NCI-H82 treated with DMSO at 0.1 percent for 48 hours (cell line): Measurements from ENCODE around the gene ZRANB2.

ENCODE experiments used
- DNase-seq: peaks from one replicate; lab custom pipeline; 2025; ENCODE audit not compliant: unreplicated experiment; lab: John Stamatoyannopoulos, UW

ZRANB2 gene

DNA sequence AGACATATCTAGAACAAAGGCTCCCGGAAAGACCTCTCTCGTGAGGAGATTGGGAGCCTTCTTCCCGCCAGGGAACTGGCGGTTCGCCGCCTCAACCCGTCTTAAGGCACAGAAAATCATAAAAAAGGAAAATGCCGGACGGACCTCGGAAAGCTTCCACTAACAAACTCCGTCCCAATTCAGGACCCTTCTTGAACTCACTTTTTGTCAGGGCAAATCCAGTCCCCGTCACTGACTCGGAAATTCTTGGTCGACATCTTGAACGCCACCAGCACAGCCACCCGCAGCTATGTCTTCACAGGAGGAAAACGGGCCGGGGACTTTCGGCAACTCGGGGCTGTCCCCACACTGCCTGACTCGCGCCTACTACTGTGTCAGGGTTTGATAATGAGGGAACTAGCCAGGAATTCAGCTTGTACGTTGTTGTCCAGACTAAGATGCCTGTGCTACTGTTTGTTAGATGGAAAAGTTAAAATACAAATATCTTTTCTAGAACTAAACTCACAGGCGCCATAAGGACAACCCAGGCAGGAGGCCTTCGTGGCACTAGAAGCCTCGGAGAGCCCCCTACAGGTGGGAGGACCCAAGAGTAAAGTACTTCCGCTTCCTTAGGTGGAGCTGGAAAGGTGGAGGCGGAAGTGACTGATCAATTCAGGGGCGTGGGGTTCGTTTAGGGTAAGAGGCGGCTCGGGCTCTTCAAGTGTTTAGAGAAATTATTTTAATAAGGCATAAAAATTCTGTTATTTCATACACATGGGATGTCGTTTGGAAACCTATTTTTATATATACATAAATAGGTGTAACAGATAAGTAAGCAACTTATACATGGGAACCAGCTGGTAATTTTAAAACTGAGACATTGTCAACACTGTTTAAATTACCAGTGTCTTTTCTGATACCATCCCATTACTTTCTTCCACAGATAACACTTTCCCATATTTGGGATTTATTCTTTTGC lies at the start of gene ZRANB2:
Gene ZRANB2 (minus strand): TSS at position 297 of the 958 bp plus-strand sequence. CDS start 40 bp downstream, at position 257.
- DNase-seq = peak; percentile 96

DNA sequence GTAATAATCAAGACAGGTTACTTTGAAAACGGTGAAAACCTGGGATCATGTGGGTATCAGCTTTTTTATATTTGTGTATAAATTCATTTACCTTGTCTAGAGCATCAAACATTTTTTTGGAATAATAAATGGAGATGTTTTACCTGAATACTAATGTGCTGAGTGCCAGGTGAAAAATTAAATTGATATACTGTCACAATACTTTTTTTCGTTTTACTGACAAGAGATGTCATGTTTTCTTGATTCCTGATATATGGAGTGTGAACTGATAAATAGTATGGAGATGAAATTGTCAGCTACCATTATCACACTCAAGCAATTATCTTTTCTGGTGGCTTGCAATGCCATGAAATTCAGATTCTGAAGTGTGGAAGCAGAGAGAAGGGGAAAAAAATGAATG lies 47.2 kb upstream of the ZRANB2 start:
- no peak for DNase-seq

GRCh38 chr1:71118086-71118485 lies 37.3 kb upstream of the ZRANB2 start:
- DNase-seq = no peak

- no peak for DNase-seq
Observed at GRCh38 chr1:71116729-71117128, 35.9 kb upstream of the ZRANB2 start.

GRCh38 chr1:71106658-71107322 lies 26.0 kb upstream of the ZRANB2 start:
- DNase-seq = no peak

GRCh38 chr1:71104417-71104816 lies 23.6 kb upstream of the ZRANB2 start:
- no peak for DNase-seq

DNA sequence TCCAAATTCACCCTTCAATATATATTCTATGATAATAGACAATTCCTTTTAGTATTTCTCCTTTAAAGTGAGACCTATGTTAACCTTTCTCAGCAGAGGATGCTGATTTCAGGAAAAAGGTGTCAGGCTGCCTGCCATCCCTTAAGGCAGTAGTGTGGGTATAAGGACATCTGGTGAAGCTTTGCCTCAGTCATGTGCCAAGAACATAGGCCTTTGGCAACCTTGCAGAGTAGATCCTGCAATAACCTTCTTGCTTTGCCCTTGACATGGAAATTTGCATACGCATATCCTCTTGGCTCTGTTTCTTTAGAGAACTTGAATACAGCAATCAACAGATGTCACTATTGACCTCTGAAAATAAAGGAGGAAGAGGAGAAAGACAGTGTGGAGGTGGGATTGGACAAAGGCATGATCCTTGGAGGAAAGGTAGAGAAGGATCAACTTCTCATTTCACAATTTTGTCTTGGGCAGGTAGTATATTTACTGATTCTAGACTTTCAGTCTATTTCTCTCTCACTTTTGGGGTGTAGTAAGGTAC lies 21.1 kb upstream of the ZRANB2 start:
- DNase-seq = no peak

DNA sequence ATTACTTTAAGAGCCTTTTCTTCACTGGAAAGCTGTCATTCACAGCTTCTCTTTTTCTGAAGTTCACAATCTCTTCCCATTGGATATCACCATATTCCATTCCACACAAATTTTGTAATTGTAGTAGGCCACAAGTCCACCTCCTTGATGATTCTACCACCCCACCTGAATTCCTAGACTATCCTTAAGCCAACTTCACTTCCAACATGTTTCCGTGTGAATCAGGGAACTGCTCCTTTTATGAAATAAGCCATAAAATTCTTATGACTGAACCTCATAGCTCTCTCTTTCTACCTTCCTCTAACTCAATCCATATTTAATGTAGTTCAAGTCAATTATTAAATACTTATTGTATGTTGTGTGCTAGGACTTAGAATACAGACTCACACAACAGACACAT lies 16.6 kb upstream of the ZRANB2 start:
- DNase-seq = no peak

DNA sequence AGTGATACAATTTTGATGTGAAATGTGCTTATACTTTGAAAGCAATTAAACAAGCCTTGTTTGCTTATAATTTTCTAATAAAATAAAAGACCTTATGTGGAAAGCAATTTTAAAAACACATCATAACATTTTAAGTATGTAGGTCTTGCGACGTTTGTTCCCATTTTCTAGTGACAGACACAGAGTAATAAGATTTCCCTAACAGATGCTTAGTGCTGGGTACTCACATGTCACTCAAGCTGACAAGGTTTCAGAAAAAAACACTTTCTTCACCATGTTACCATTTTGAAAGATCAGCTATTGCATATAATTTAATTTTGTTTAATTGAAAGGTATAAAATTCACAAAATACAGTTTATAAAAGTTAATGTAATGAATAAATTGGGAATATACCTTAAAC lies 14.1 kb upstream of the ZRANB2 start:
- peak; percentile 93 for DNase-seq

DNA sequence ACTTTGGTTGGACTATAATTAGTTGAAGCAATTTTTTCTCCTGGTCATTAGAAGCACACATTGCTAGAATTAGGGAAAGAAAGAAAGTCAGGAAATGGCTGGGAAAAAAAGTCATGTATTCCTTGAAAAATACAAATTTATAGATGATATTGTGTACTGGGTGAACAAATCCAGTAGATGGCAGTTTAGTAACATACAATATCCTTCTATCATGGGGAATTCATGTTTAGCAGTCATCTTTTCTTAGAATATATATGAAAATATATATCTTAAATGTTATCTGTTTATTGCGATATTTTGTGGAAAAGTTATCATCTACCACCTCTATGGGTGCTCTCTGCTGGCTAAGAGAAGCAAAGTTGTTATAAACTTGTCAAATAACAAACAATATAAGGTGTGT lies 13.1 kb upstream of the ZRANB2 start:
- DNase-seq = peak; percentile 48

GRCh38 chr1:71089536-71090270 lies 8.9 kb upstream of the ZRANB2 start:
- no peak for DNase-seq

DNA sequence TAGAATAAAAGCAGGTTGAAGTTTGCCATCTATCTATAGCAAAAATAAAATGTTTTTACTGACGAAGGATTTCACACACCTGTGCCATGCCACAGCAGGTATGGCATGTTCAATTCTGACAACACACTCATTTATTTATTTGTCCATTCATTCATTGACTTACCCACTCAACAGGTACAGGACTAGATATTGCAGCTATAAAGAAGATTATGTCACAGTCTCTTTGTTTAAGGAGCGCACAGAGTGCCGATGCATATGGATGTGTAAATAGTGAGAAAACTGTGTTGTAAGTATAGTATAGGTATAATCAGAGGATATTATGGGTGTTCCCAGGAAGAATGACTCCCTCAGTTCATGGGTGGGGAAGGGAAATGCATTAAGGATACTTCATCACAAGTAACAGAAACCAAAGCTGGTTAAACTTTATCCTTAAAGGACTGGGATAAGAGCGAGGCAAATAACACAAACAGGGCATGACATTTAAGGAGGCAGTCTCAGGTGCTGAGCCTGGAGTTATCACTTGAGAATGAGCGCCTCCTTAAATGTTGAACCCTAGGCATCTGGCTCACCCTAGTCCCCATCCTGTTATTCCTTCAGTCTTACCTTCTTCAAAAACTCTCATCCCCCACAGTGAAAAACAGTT lies 7.9 kb upstream of the ZRANB2 start:
- DNase-seq = peak; percentile 40

DNA sequence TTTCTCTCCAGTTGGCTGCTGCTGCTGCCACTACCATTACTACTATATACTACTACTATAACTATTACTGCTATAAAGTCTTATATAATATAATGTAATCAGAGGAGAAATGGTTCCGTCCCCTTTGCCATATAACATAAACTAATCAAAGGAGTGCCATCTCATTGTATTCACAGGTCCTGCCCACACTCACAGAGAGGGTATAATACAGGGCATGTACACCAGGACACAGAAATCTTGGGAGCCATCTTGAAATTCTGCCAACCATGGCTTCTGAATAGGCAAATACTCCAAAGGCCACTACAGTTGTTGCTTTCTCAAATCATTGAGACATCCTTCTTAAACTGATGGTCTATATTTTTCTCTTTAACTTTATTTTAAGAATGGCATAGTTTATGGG lies 6.9 kb upstream of the ZRANB2 start:
- DNase-seq = no peak

DNA sequence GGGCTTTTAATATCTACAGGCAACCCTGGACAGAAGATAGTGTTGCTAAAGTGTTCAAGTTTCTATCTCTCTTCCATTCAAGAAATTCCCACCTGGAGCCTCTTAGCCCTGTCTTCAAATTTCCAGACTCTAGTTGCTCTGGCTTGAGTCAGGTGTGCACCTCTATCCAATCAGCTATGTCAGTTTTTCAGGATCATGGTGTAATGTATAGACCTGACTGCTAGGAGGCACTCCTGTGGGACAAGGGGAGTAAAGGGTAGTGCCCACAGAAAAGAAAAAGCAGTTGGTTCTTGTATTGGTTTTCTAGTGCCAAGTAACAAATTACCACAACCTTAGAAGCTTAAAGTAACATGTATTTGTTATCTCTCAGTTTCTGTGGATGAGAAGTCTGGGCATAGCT lies 6.2 kb upstream of the ZRANB2 start:
- DNase-seq = peak; percentile 62

GRCh38 chr1:71086331-71086730 lies 5.5 kb upstream of the ZRANB2 start:
- no peak for DNase-seq

DNA sequence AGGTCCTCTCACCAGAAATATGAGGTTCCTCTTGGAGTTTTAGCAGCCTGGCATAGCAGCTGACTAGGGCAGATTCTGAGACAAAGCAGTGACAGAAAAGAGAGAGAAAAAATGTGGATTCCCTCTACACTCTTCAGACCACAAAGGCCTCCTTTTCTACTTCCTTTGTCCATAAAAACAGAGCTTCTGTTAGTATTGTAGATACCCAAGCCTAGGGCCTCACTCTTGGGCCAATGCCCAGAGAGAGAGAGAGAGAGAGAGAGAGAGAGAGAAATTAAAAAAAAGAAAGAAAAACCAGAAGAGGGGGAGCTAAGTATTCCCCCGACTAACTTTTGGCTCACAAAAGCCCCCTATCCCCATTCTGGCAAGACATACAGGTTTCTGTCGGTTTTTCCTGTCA lies 2.4 kb upstream of the ZRANB2 start:
- no peak for DNase-seq

GRCh38 chr1:71081697-71082080 lies 854 bp upstream of the ZRANB2 start:
- no peak for DNase-seq

DNA sequence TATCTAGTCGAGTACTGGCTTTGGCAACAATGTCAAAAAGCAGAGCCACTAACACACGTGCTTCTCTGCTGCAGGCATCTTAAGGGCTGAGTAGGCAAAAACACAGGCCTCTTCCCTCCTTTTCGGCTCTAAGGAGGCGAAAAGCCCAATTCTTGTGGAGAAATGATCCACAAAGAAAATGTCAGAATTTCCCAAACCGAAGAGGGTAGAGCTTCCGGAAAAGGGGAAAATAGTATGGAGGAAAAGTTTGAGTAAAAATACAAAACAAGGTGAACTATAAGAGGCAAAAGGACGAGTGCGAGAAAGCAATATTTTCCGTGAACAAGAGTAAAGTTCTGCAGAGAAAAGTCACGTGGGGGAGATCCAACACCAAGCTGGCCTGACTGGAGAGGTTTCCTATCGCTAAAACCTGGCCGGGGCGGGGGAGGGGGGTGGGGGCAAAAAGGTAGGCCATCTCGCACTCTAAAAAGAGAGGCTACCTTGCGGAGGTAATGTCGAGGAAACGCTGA lies 551 bp downstream of the ZRANB2 start:
- no peak for DNase-seq

- DNase-seq = no peak
Observed at GRCh38 chr1:71074681-71075080, 6.2 kb downstream of the ZRANB2 start.

DNA sequence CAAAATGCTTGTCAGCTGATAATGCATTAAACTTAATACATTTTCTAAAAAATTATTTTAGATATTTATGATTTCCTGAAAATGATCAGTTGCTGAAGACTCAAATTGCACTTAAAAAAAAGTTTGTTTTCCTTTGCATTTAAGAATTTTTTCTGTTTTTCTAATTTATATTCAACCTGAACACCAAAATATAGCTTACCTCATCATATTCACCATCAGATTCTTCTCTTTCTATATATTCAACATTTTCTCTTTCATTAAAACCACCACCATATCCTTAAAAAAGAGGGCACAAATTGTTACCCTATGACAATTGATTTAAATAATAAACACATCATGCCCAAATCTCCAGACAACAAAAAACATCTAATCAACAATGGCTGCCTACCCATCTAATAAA lies 8.6 kb downstream of the ZRANB2 start:
- no peak for DNase-seq

DNA sequence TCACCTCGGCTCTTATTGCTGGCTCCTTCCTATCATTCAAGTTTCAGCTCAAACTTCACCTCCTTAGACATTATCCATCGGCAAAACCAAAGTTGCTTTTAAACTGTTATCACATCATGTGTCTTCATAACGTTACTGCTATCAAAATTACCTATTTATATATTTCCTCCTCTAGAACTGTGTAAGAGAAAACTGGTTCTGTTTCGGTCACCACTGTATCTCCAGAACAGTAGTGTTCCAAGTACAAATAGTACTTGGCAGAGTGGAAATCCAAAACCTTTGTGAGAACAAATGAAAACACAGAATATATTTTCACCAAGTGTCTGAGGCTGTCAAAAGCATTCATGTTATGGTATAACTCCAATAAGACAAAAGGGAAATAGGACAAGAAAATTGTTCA lies 9.1 kb downstream of the ZRANB2 start:
- no peak for DNase-seq
